ENCODE results near the gene ME3.
A peak's percentile ranks its signal among the peaks of the same experiment; 100 is the strongest.

- no peak for TF ChIP-seq ATF3 (IDR thresholded peaks at IDR 0.05)
- TF ChIP-seq CTCF (IDR thresholded peaks at IDR 0.05; ENCODE audit: low read depth, low read length, missing input control): no peak
- TF ChIP-seq TAF1 (conservative IDR thresholded peaks at IDR 0.05): no peak
- TF ChIP-seq, protein P1, sequence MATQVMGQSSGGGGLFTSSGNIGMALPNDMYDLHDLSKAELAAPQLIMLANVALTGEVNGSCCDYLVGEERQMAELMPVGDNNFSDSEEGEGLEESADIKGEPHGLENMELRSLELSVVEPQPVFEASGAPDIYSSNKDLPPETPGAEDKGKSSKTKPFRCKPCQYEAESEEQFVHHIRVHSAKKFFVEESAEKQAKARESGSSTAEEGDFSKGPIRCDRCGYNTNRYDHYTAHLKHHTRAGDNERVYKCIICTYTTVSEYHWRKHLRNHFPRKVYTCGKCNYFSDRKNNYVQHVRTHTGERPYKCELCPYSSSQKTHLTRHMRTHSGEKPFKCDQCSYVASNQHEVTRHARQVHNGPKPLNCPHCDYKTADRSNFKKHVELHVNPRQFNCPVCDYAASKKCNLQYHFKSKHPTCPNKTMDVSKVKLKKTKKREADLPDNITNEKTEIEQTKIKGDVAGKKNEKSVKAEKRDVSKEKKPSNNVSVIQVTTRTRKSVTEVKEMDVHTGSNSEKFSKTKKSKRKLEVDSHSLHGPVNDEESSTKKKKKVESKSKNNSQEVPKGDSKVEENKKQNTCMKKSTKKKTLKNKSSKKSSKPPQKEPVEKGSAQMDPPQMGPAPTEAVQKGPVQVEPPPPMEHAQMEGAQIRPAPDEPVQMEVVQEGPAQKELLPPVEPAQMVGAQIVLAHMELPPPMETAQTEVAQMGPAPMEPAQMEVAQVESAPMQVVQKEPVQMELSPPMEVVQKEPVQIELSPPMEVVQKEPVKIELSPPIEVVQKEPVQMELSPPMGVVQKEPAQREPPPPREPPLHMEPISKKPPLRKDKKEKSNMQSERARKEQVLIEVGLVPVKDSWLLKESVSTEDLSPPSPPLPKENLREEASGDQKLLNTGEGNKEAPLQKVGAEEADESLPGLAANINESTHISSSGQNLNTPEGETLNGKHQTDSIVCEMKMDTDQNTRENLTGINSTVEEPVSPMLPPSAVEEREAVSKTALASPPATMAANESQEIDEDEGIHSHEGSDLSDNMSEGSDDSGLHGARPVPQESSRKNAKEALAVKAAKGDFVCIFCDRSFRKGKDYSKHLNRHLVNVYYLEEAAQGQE (IDR thresholded peaks at IDR 0.05): peak; percentile 32
Measured at GRCh38 chr11:86477495-86478155, 194.8 kb downstream of the ME3 start.

All from liver (tissue), 3 donors.